Activated CD8-positive, alpha-beta memory T cell treated with anti-CD3 and anti-CD28 coated beads for 1 hour (primary cell): ENCODE measurements around the gene HSCB.
A peak's percentile ranks its signal among the peaks of the same experiment; 100 is the strongest.
"Not testable (repeated sequence)": the region's sequence is repeated elsewhere in the genome, so short reads cannot be mapped to it uniquely, and the experiment has no call there.

Source experiments
- DNase-seq, 2 donors: peaks; one replicate each; pipeline ENCODE4 v3.0.0-alpha.2; 2020; ENCODE audit warnings: low read depth in 1 of 2; ENCODE audit errors: extremely low read depth in 1 of 2

The HSCB gene

DNA sequence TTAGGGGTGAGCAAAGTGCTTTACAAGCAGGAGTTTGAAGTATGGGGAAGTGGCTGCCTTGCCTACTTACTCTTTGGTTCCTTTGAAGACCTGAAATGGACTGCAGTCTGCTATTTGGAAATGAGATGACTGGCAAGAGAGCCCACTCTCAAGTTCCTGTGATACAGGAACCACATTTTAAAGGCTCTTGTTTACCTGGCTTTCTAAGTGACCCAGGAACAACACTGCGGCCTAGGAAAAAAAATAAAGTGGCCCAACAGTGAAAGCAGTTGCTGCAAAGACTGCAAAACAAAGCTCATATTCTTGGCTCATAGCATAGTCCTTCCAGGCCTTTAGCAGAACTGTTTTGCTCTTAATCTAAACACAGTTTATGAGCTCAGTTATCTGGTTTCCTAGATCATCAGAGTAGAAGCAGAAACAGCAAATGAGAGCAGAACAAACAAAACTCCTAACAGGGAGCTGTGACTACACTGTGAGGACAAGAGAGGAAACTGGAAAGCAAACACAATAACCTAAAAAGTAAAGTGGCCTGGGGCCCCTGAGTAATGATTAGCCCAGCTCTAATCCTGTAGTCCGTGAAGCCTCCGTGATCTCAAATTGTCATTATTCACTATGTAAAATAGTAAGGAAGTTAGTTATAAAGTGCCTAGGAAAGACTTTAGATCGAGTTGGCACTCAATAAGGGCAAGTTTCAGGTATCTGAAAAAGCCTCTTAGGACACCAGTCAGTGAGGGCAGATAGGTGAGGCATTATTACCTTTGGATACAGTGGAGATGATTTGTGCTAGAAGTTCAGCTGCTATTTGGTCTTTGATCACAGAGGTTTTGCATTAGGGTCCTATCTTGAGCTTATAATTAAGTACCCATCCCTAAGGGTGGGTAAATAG lies 42.2 kb downstream of the HSCB start:
- no peak for DNase-seq

DNA sequence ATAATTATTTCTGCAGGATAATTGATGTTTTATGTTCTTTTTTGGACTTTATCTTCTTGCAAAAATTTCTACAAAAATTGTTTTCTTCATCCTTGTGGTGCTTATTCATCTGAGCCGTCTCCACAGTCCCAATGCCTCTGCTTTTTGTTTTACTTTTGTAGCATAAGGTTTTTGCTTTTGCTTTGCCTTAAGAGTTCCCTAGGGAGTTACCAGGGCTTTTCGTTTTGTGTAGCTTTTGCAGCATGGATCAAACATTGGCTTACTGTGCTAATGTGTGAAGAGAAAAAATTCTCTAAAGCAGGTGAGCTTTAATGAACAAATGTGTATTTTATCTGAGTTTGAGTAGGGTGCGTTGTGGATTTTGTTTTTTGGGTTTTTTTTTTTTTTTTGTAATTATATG lies 46.8 kb downstream of the HSCB start:
- DNase-seq: no peak

DNA sequence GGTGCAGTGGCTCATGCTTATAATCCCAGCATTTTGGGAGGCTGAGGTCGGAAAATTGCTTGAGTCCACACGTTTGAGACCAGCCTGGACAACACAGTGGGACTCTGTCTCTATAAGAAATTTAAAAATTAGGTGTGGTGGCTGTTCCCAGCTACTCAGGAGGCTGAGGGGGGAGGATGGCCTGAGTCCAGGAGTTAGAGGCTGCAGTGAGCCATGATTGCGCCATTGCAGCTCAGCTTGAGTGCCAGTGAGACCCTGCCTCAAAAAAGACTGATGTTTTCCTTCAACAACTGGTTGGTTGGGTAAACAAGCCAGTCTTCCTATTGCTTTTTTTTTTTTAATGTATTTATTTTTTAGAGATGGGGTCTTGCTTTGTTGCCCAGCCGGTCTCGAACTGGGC lies 49.3 kb downstream of the HSCB start:
- no peak for DNase-seq

- DNase-seq: no peak
Measured at GRCh38 chr22:28791841-28792490, 50.1 kb downstream of the HSCB start.

GRCh38 chr22:28792491-28793383 lies 50.9 kb downstream of the HSCB start:
- DNase-seq: no peak

GRCh38 chr22:28793976-28794584 lies 52.2 kb downstream of the HSCB start:
- no peak for DNase-seq

DNA sequence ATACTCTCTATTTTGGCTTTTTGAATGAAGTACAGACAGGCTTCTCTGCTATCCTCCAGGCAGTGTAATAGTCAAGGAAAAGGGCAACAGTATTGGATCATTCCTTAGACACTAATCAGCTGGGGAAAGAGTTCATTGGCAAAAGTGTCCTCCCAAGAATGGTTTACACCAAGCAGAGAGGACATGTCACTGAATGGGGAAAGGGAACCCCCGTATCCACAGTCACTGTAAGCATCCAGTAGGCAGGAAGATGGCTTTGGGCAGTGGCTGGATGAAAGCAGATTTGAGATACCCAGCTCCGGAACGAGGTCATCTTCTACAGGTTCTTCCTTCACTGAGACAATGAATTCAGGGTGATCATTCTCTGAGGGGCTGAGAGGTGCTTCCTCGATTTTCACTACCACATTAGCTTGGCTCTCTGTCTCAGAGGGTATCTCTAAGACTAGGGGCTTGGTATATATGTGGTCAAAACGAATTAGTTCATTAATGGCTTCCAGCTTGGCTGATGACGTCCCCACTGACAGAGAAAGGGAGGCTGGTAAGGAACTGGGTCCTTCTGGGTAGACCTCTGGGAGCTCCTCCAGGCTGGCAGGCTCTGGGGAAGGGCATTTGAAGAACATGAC lies 53.3 kb downstream of the HSCB start:
- DNase-seq: no peak

GRCh38 chr22:28795932-28796856 lies 54.4 kb downstream of the HSCB start:
- no peak for DNase-seq

GRCh38 chr22:28798810-28799605 lies 57.2 kb downstream of the HSCB start:
- DNase-seq: no peak

GRCh38 chr22:28799606-28800307 lies 57.9 kb downstream of the HSCB start:
- DNase-seq: peak in 1 of 2 donors; percentile 21

GRCh38 chr22:28800308-28801041 lies 58.6 kb downstream of the HSCB start, which contains the start of gene XBP1:
TSS of gene XBP1 (minus strand) at chr22:28800569.
- DNase-seq: peak; percentile 61 to 84

- no peak for DNase-seq
Measured at GRCh38 chr22:28801845-28802594, 60.2 kb downstream of the HSCB start.

GRCh38 chr22:28802595-28803123 lies 60.8 kb downstream of the HSCB start:
- DNase-seq: no peak

- not testable (repeated sequence) for DNase-seq
Measured at GRCh38 chr22:28805426-28805825, 63.6 kb downstream of the HSCB start.
